Urinary bladder (tissue), 4 donors: ENCODE results near the gene KHDRBS2. TPM values are rescaled to one million over a fixed set of nuclear protein-coding genes. Genes with fewer than 3 reads are reported as not detected.

Experiments used
- DNase-seq: peaks from one replicate; pipeline ENCODE4 v3.0.0-alpha.2; 2015; ENCODE audit errors: extremely low spot score
- H3K27ac ChIP-seq: one replicate; pipeline ENCODE4 v1.5.1; 2013; ENCODE audit warnings: low read depth, mild to moderate bottlenecking, moderate library complexity
- H3K36me3 ChIP-seq: one replicate; pipeline ENCODE4 v1.6.1; 2013; ENCODE audit warnings: mild to moderate bottlenecking, moderate library complexity; ENCODE audit not compliant: insufficient read depth
- H3K4me1 ChIP-seq: one replicate; pipeline ENCODE4 v1.6.1; 2013; ENCODE audit warnings: mild to moderate bottlenecking, moderate library complexity; ENCODE audit not compliant: insufficient read depth
- H3K4me3 ChIP-seq: one replicate; pipeline ENCODE4 v1.5.1; 2013; ENCODE audit warnings: low read depth, low read length
- WGBS: extraction: QIAGEN DNeasy Blood & Tissue Kit; methylation state at CpG from one replicate; pipeline ENCODE4 v1.1.7; 2013; 5-methylcytosine and 5-hydroxymethylcytosine counted together
- polyA plus RNA-seq: library from polyadenylated mRNA; stranded (reverse); fragments of 200-250 nt; gene quantifications from one replicate; pipeline ENCODE4 v1.2.3, GENCODE V29; 2013
- total RNA-seq: library from RNA; depleted of rRNA; stranded (reverse); fragments of >200 nt; gene quantifications from one replicate; pipeline ENCODE4 v1.2.3, GENCODE V29; 2014
- donor health status: healthy with polysubstance abuse.
- donor health status: healthy.

The KHDRBS2 gene
- total and polyA plus RNA-seq, 2 donors: 0.29 to 5.2 TPM

- DNase-seq: no peak
- H3K4me3 ChIP-seq: no peak overlapping the region
- H3K27ac ChIP-seq: no peak overlapping the region
- no peaks in the 10 kb centered on the region for H3K36me3 ChIP-seq
- WGBS: 78% methylated on average over 1 of the region's 1 CpG
- H3K4me1 ChIP-seq: no peaks in the 10 kb centered on the region
Measured at GRCh38 chr6:61649845-61650244, 636.2 kb downstream of the KHDRBS2 start.

- H3K36me3 ChIP-seq: no peaks in the 10 kb centered on the region
Measured at GRCh38 chr6:61640463-61640862, 645.6 kb downstream of the KHDRBS2 start.

More at GRCh38 chr6:61640463-61640862, 645.6 kb downstream of the KHDRBS2 start:
- Histone ChIP-seq H3K27ac (no peak overlapping the region), H3K4me1 (no peaks in the 10 kb centered on the region), H3K4me3 (no peak overlapping the region)
- no peak for DNase-seq
- 62% methylated on average over 3 of the region's 3 CpGs for WGBS
